ENCODE data around the gene SRRM3.

SRRM3 gene

GRCh38 chr7:76262683-76263402, 61.1 kb downstream of the SRRM3 start:
- peak; percentile 13 to 76; a peak in 2 of 4 replicates for TF ChIP-seq REST (IDR thresholded peaks at IDR 0.05; ENCODE audit: insufficient read depth in 1 of 2, low read depth in 2 of 2, low read length in 2 of 2)
- no peak for TF ChIP-seq FOXP2 (optimal IDR thresholded peaks at IDR 0.05; ENCODE audit: borderline replicate concordance, extremely low read depth, extremely low read length, insufficient read depth)

GRCh38 chr7:76265299-76265698, 63.6 kb downstream of the SRRM3 start:
- no peak for TF ChIP-seq FOXP2 (optimal IDR thresholded peaks at IDR 0.05; ENCODE audit: borderline replicate concordance, extremely low read depth, extremely low read length, insufficient read depth)
- TF ChIP-seq REST (IDR thresholded peaks at IDR 0.05; ENCODE audit: insufficient read depth in 1 of 2, low read depth in 2 of 2, low read length in 2 of 2): no peak
- no peak for TF ChIP-seq SIN3A (IDR thresholded peaks at IDR 0.05; ENCODE audit: borderline replicate concordance, insufficient read depth, low read length)
- no peak for TF ChIP-seq TAF1 (IDR thresholded peaks at IDR 0.05; ENCODE audit: borderline replicate concordance, insufficient read depth, low read length)
- TF ChIP-seq POLR2AphosphoS5 (IDR thresholded peaks at IDR 0.05; ENCODE audit: low read depth, low read length): no peak

- TF ChIP-seq REST (IDR thresholded peaks at IDR 0.05; ENCODE audit: insufficient read depth in 1 of 2, low read depth in 2 of 2, low read length in 2 of 2) (no peak), TAF1 (IDR thresholded peaks at IDR 0.05; ENCODE audit: borderline replicate concordance, insufficient read depth, low read length) (no peak), SIN3A (IDR thresholded peaks at IDR 0.05; ENCODE audit: borderline replicate concordance, insufficient read depth, low read length) (no peak), POLR2AphosphoS5 (IDR thresholded peaks at IDR 0.05; ENCODE audit: low read depth, low read length) (no peak), FOXP2 (optimal IDR thresholded peaks at IDR 0.05; ENCODE audit: borderline replicate concordance, extremely low read depth, extremely low read length, insufficient read depth) (no peak)
These were observed 65.6 kb downstream of the SRRM3 start for GRCh38 chr7:76267107-76267893.

- TF ChIP-seq REST (IDR thresholded peaks at IDR 0.05; ENCODE audit: insufficient read depth in 1 of 2, low read depth in 2 of 2, low read length in 2 of 2) (no peak), POLR2AphosphoS5 (IDR thresholded peaks at IDR 0.05; ENCODE audit: low read depth, low read length) (no peak), FOXP2 (optimal IDR thresholded peaks at IDR 0.05; ENCODE audit: borderline replicate concordance, extremely low read depth, extremely low read length, insufficient read depth) (no peak), SIN3A (IDR thresholded peaks at IDR 0.05; ENCODE audit: borderline replicate concordance, insufficient read depth, low read length) (no peak), TAF1 (IDR thresholded peaks at IDR 0.05; ENCODE audit: borderline replicate concordance, insufficient read depth, low read length) (no peak)
These were observed 66.1 kb downstream of the SRRM3 start for GRCh38 chr7:76267894-76268183.
